ENCODE measurements around the gene MTMR2. TPM values are rescaled to one million over a fixed set of nuclear protein-coding genes. Genes with fewer than 3 reads are reported as not detected.

Gene MTMR2
- total RNA-seq, 1 experiment from 2014 or later, result 59.0 TPM

DNA sequence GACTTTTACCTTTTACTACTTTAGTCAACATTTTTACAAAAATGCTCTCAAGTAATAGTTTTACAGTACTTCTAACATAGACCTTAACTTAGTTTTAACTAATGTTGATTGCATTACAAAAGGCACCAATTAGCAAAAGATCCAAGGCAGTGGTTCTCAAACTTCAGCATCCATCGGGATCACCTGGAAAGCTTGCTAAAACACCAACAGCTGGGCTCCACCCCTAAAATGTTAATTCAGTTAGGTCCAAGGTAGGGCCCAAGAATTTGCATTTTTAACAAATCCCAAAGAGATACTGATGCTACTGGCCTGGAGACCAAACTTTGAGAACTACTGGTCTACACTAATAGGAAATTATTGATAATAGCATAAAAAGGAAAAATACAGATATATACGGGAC lies 5.9 kb downstream of the MTMR2 start:
- peaks cover 3% of the 10 kb centered on the region; the same call in 1 of the 2 replicates for H3K4me1 ChIP-seq (ENCODE audit: insufficient read depth, low read length)
- no peak overlapping the region for H2BK5ac ChIP-seq (ENCODE audit: insufficient read length, low read length)
- H2BK12ac ChIP-seq (ENCODE audit: insufficient read length, low read depth, low read length), result no peak overlapping the region
- H3T11ph ChIP-seq (ENCODE audit: low read length), result no peak overlapping the region
- H3K4me2 ChIP-seq (ENCODE audit: insufficient read depth, insufficient read length, low read length), result no peak overlapping the region
- no peak for TF ChIP-seq CTCF (conservative IDR thresholded peaks at IDR 0.05)
- no peak overlapping the region for H3K18ac ChIP-seq (ENCODE audit: insufficient read length, low read depth, low read length)
- H3K4me1 Mint-ChIP-seq, result peaks cover 18% of the 10 kb centered on the region in 2 experiments
- H3K79me2 ChIP-seq (ENCODE audit: insufficient read depth, low read length), result peaks cover 14% of the 10 kb centered on the region; the same call in 1 of the 2 replicates
- no peak overlapping the region for H3K4me3 Mint-ChIP-seq
- no peaks in the 10 kb centered on the region for H3K27me3 Mint-ChIP-seq (ENCODE audit: low read depth)
- H2BK20ac ChIP-seq (ENCODE audit: low read depth, low read length, poor library complexity, severe bottlenecking), result no peak overlapping the region
- H2AK5ac ChIP-seq (ENCODE audit: insufficient read length, low read length), result no peak overlapping the region
- no peak overlapping the region for H3K4ac ChIP-seq (ENCODE audit: low read depth, low read length)
- H3K79me1 ChIP-seq (ENCODE audit: insufficient read depth, low read depth, low read length, poor library complexity, severe bottlenecking), result peaks cover 10% of the 10 kb centered on the region
- H4K8ac ChIP-seq (replicated peaks; ENCODE audit: insufficient read length, low read depth, low read length), result no peak overlapping the region
- H2AFZ ChIP-seq (ENCODE audit: low read length), result no peak overlapping the region
- no peak overlapping the region for H3K9ac ChIP-seq (ENCODE audit: extremely low read depth, insufficient read length, low read length)
- no peak overlapping the region for H3K23ac ChIP-seq (ENCODE audit: insufficient read length, low read depth, low read length)
- H4K5ac ChIP-seq (ENCODE audit: insufficient read length, low read depth, low read length), result no peak overlapping the region
- H3K27me3 ChIP-seq (ENCODE audit: insufficient read depth, low read length), result no peaks in the 10 kb centered on the region
- no peaks in the 10 kb centered on the region for H3K9me3 ChIP-seq (ENCODE audit: control insufficient read depth, low read depth, low read length)
- no peak for DNase-seq
- H3K14ac ChIP-seq (ENCODE audit: insufficient read depth, low read length), result no peak overlapping the region
- H3K27ac ChIP-seq (ENCODE audit: insufficient read length, low read depth, low read length), result no peak overlapping the region
- H3K36me3 Mint-ChIP-seq (ENCODE audit: insufficient read depth in 1 of 3, low read depth in 3 of 3), result no peaks in the 10 kb centered on the region
- no peaks in the 10 kb centered on the region for H4K20me1 ChIP-seq (ENCODE audit: control insufficient read depth, insufficient read depth, insufficient read length)
- H3K23me2 ChIP-seq (ENCODE audit: insufficient read length, low read depth, low read length, poor library complexity, severe bottlenecking), result no peaks in the 10 kb centered on the region
- H3K9me3 Mint-ChIP-seq, result no peaks in the 10 kb centered on the region
- H3K56ac ChIP-seq (ENCODE audit: insufficient read length, low read depth, low read length), result no peak overlapping the region
- no peak overlapping the region for H2BK15ac ChIP-seq (ENCODE audit: low read depth, low read length)
- no peak overlapping the region for H4K91ac ChIP-seq (ENCODE audit: insufficient read length, low read depth, low read length)
- H3K27ac Mint-ChIP-seq, result no peak overlapping the region
- no CpG with 5 or more reads among the region's 2 CpGs for WGBS (ENCODE audit: extremely low coverage, insufficient read length, low lambda C conversion rate)
- no peak overlapping the region for H2BK120ac ChIP-seq (ENCODE audit: low read depth, low read length, poor library complexity, severe bottlenecking)

Data from H9 (cell line).